ENCODE measurements around the gene SMCHD1. TPM values are rescaled to one million over a fixed set of nuclear protein-coding genes. Genes with fewer than 3 reads are reported as not detected.
"Not testable (repeated sequence)": the region's sequence is repeated elsewhere in the genome, so short reads cannot be mapped to it uniquely, and the experiment has no call there.

SMCHD1 gene
- total RNA-seq, 1 experiment from 2014 or later = 26.6 TPM

GRCh38 chr18:2657788-2658458, 2.4 kb downstream of the SMCHD1 start:
- peak; percentile 80 for DNase-seq (ENCODE audit: low spot score)

GRCh38 chr18:2660849-2661248, 5.3 kb downstream of the SMCHD1 start:
- DNase-seq (ENCODE audit: low spot score) = not testable (repeated sequence)

GRCh38 chr18:2662288-2662687, 6.8 kb downstream of the SMCHD1 start:
- DNase-seq (ENCODE audit: low spot score) = not testable (repeated sequence)

GRCh38 chr18:2662990-2663389, 7.5 kb downstream of the SMCHD1 start:
- no peak for DNase-seq (ENCODE audit: low spot score)

- DNase-seq (ENCODE audit: low spot score) = no peak
Observed at GRCh38 chr18:2672410-2672809, 16.9 kb downstream of the SMCHD1 start.

- DNase-seq (ENCODE audit: low spot score) = no peak
Observed at GRCh38 chr18:2672872-2673271, 17.3 kb downstream of the SMCHD1 start.

- not testable (repeated sequence) for DNase-seq (ENCODE audit: low spot score)
Observed at GRCh38 chr18:2678933-2679332, 23.4 kb downstream of the SMCHD1 start.

- DNase-seq (ENCODE audit: low spot score) = no peak
Observed at GRCh38 chr18:2680216-2680792, 24.8 kb downstream of the SMCHD1 start.

GRCh38 chr18:2681993-2682603, 26.6 kb downstream of the SMCHD1 start:
- no peak for DNase-seq (ENCODE audit: low spot score)

- no peak for DNase-seq (ENCODE audit: low spot score)
Observed at GRCh38 chr18:2683055-2683454, 27.5 kb downstream of the SMCHD1 start.

GRCh38 chr18:2686349-2686968, 30.9 kb downstream of the SMCHD1 start:
- no peak for DNase-seq (ENCODE audit: low spot score)

- DNase-seq (ENCODE audit: low spot score) = no peak
Observed at GRCh38 chr18:2687390-2688001, 32.0 kb downstream of the SMCHD1 start.

- no peak for DNase-seq (ENCODE audit: low spot score)
Observed at GRCh38 chr18:2692508-2692907, 37.0 kb downstream of the SMCHD1 start.

- DNase-seq (ENCODE audit: low spot score) = no peak
Observed at GRCh38 chr18:2697184-2697583, 41.7 kb downstream of the SMCHD1 start.

- DNase-seq (ENCODE audit: low spot score) = no peak
Observed at GRCh38 chr18:2699001-2699400, 43.5 kb downstream of the SMCHD1 start.

- no peak for DNase-seq (ENCODE audit: low spot score)
Observed at GRCh38 chr18:2704541-2704940, 49.0 kb downstream of the SMCHD1 start.

GRCh38 chr18:2706903-2707302, 51.4 kb downstream of the SMCHD1 start:
- no peak for DNase-seq (ENCODE audit: low spot score)

GRCh38 chr18:2707551-2708168, 52.1 kb downstream of the SMCHD1 start:
- no peak for DNase-seq (ENCODE audit: low spot score)

GRCh38 chr18:2709316-2709715, 53.8 kb downstream of the SMCHD1 start:
- DNase-seq (ENCODE audit: low spot score) = no peak

GRCh38 chr18:2714140-2714539, 58.6 kb downstream of the SMCHD1 start:
- DNase-seq (ENCODE audit: low spot score) = no peak

- no peak for DNase-seq (ENCODE audit: low spot score)
Observed at GRCh38 chr18:2715990-2716389, 60.5 kb downstream of the SMCHD1 start.
